ENCODE data around the gene GZMA.

DNA sequence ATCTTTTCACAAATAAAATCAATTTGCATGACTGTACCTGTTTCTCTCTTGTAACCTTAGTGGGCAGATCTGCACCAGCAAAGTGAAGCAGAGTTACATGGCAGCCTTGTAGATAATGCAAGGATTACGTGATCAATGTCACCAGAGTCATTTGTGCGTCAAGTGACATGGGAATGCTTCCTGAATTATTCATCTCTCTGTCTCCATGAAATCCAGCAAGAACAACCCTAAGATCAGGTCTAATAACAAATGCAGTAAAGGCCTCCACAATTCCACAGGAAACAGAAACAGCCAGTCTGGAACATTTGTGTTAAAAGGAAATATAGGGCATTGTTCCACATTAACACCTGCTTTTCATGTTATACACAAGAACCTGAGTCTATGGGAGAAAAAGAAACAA, 7.8 kb downstream of the GZMA start:
- TF ChIP-seq, protein P1, sequence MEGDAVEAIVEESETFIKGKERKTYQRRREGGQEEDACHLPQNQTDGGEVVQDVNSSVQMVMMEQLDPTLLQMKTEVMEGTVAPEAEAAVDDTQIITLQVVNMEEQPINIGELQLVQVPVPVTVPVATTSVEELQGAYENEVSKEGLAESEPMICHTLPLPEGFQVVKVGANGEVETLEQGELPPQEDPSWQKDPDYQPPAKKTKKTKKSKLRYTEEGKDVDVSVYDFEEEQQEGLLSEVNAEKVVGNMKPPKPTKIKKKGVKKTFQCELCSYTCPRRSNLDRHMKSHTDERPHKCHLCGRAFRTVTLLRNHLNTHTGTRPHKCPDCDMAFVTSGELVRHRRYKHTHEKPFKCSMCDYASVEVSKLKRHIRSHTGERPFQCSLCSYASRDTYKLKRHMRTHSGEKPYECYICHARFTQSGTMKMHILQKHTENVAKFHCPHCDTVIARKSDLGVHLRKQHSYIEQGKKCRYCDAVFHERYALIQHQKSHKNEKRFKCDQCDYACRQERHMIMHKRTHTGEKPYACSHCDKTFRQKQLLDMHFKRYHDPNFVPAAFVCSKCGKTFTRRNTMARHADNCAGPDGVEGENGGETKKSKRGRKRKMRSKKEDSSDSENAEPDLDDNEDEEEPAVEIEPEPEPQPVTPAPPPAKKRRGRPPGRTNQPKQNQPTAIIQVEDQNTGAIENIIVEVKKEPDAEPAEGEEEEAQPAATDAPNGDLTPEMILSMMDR (IDR thresholded peaks at IDR 0.05 in 4 of 5, conservative IDR thresholded peaks at IDR 0.05 in 1 of 5) = no peak
- TF ChIP-seq POLR2A (IDR thresholded peaks at IDR 0.05) = no peak
